ENCODE results near the gene RFLNA.

DNA sequence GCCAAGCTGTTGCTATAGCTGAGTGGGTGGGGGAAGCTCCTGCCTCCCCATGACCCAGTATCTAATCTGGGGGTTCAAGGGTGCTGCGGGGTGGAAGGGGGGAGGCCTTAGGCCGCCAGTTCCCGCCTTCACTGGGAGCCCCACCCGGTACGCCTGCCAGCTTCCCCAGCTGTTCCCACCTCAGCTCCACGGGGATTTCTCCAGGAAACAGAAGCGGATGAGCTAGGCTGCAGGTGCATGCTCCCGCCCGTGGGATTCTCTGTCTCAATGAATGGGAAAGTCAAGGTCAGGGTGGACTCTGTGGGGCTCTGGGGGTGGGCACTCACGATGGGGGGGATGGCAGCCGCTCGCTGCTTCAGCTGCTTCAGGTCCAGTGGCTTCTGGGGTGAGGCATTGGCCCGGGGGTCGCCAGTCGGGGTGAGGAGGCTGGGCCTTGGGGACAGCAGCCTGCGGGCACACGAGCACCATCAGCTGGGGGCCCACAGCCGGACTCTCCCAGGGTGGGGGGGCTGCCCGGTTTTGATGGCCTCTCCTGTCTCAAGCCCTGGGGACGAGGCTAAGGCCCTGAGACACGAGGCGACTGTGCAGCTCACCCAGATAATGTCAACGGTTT is 68.6 kb downstream of the RFLNA start:
- TF ChIP-seq, protein P1, sequence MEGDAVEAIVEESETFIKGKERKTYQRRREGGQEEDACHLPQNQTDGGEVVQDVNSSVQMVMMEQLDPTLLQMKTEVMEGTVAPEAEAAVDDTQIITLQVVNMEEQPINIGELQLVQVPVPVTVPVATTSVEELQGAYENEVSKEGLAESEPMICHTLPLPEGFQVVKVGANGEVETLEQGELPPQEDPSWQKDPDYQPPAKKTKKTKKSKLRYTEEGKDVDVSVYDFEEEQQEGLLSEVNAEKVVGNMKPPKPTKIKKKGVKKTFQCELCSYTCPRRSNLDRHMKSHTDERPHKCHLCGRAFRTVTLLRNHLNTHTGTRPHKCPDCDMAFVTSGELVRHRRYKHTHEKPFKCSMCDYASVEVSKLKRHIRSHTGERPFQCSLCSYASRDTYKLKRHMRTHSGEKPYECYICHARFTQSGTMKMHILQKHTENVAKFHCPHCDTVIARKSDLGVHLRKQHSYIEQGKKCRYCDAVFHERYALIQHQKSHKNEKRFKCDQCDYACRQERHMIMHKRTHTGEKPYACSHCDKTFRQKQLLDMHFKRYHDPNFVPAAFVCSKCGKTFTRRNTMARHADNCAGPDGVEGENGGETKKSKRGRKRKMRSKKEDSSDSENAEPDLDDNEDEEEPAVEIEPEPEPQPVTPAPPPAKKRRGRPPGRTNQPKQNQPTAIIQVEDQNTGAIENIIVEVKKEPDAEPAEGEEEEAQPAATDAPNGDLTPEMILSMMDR (IDR thresholded peaks at IDR 0.05), result no peak
- no peak for TF ChIP-seq POLR2A (IDR thresholded peaks at IDR 0.05)
